Measurements from ENCODE around the gene PLD5.

GRCh38 chr1:242139442-242139841, 385.1 kb downstream of the PLD5 start:
- no peak for TF ChIP-seq CTCF (conservative IDR thresholded peaks at IDR 0.05; ENCODE audit: low read depth, low read length)
- no peak for TF ChIP-seq EZH2phosphoT487 (IDR thresholded peaks at IDR 0.05; ENCODE audit: borderline replicate concordance, low read length)
- TF ChIP-seq EZH2 (IDR thresholded peaks at IDR 0.05; ENCODE audit: low read length, unreplicated experiment), result no peak

Data from PC-3 (cell line).